Stomach (tissue), 9 donors: ENCODE measurements around the gene GPR35. TPM values are rescaled to one million over a fixed set of nuclear protein-coding genes. Genes with fewer than 3 reads are reported as not detected.

Experiments used
- DNase-seq, 2 donors: peaks; one replicate each; pipeline versions ENCODE4 v3.0.0 to v3.0.0-alpha.2; 2013 to 2019
- H3K27ac ChIP-seq, 5 donors: fragments of 200-600 bp in 4 of 5; sonication (generic) in 4 of 5; one replicate each; pipeline ENCODE4 v1.5.1; 2013 to 2019; ENCODE audit warnings: mild to moderate bottlenecking in 1 of 5, moderate library complexity in 1 of 5
- H3K27me3 ChIP-seq, 3 donors: fragments of 200-600 bp; sonication (generic); one replicate each; pipeline ENCODE4 v1.5.1; 2017 to 2019; ENCODE audit warnings: mixed run types in 1 of 3
- H3K36me3 ChIP-seq, 4 donors: fragments of 200-600 bp; sonication (generic); 1 replicate in 3 of 4; 2 replicates in 1 of 4; pipeline ENCODE4 v1.5.1; 2016 to 2019
- H3K4me1 ChIP-seq, 4 donors: fragments of 200-600 bp; sonication (generic); one replicate each; pipeline ENCODE4 v1.5.1; 2016 to 2019
- H3K4me3 ChIP-seq, 4 donors: fragments of 200-600 bp; sonication (generic) in 3 of 4; one replicate each; pipeline ENCODE4 v1.5.1; 2016 to 2019; ENCODE audit warnings: mild to moderate bottlenecking in 1 of 4
- H3K9me3 ChIP-seq, 4 donors: fragments of 200-600 bp; sonication (generic); one replicate each; pipeline ENCODE4 v1.5.1; 2016 to 2019
- EP300 ChIP-seq: sonication (generic); formaldehyde crosslinking; IDR thresholded peaks from one replicate; pipeline ENCODE4 v1.6.1; 2017; ENCODE audit warnings: antibody characterized with exemption
- POLR2A ChIP-seq, 4 donors: fragments of 450-650 bp; IDR thresholded peaks; one replicate each; pipeline ENCODE4 v1.6.1; 2016; ENCODE audit warnings: antibody characterized with exemption in 4 of 4, control low read depth in 2 of 4, mild to moderate bottlenecking in 1 of 4, moderate library complexity in 1 of 4
- POLR2AphosphoS5 ChIP-seq, 3 donors: sonication (generic); formaldehyde crosslinking; IDR thresholded peaks; one replicate each; pipeline ENCODE4 v1.6.1; 2016; ENCODE audit warnings: antibody characterized with exemption in 3 of 3
- WGBS, 5 donors: extraction: QIAGEN DNeasy Blood & Tissue Kit in 3 of 5; methylation state at CpG; one replicate each; pipeline versions ENCODE4 v1.1.5 to v1.1.7; 2013 to 2018; 5-methylcytosine and 5-hydroxymethylcytosine counted together
- intact Hi-C: fragments of 100-400 bp; cut with DNase I; formaldehyde crosslinking; loops from one replicate; pipeline ENCODE4 v1.15.1; 2023; ENCODE audit warnings: low total_unique reads
- polyA plus RNA-seq, 3 donors: library from polyadenylated mRNA; stranded (reverse); fragments of 200-250 nt; gene quantifications; one replicate each; pipeline ENCODE4 v1.2.3, GENCODE V29; 2013
- total RNA-seq, 5 donors: library from RNA; depleted of rRNA; stranded (reverse); fragments of >200 nt; gene quantifications; one replicate each; pipeline versions ENCODE4 v1.1.0 to v1.2.3, GENCODE V29; 2014 to 2016
- TF ChIP-seq, protein P1 (sequence below), 7 experiments: fragments of 450-650 bp in 4 of 7; fragments of 200-600 bp in 3 of 7; sonication (generic) in 3 of 7; IDR thresholded peaks; one replicate each; pipeline ENCODE4 v1.5.1; 2016 to 2019; ENCODE audit warnings: antibody characterized with exemption in 7 of 7, control low read depth in 2 of 7, mild to moderate bottlenecking in 1 of 7
- donor health status: healthy with polysubstance abuse.
- donor health status: Bipolar disorder and iron deficiency.
- donor health status: healthy.

The GPR35 gene
- total and polyA plus RNA-seq, 8 donors, result 8.5 to 68.9 (median 12.9) TPM

DNA sequence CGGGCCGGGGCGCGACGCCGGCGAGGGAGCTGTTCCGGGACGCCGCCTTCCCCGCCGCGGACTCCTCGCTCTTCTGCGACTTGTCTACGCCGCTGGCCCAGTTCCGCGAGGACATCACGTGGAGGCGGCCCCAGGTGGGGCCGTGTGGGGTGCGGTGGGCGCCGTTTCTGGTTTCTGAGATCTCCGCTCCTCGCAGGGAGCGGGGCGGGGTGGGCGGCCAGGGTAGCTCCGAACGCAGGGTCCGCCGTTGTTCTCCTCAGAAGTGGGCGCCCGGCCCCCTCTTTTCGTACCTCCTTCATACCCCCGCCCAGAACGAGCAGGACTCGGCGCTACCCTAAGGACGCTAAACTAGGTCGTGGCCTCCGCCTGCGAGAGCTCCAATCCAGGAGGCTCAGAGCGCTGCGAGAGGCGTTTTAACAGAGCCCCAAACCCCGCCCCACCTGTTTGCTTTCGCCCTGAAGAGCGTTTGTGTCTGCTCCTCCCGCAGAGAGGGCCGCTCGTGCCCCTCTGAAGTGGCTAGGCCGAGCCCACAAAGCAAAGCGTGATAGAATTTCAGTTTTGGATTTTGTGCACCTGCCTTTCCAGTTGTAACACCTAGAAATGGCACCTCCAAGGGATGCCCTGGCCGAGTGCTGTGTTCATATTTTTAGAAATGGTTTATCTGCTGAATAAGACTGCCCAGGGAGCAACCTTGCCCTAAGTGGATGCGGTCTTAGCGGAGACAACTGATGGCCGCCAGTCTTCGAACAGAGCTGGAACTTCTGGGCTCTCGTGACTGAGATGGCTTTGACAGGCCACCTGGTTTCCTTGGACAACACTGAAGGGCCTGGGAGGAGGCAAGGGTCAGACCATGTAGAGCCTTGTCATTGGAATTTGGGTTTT lies 38.1 kb upstream of the GPR35 start:
- no peaks in the 10 kb centered on the region for H3K27me3 ChIP-seq
- WGBS, 5 donors, result 2 to 9% (median 3%) methylated on average over 18 to 62 of the region's 62 CpGs
- peak overlapping the region; percentile 71 to 98 (median 93) for H3K27ac ChIP-seq
- DNase-seq, result peak; percentile 51 to 66
- H3K36me3 ChIP-seq, result peaks cover 5 to 31% (median 30%) of the 10 kb centered on the region in 4 donors
- TF ChIP-seq EP300 (no peak), POLR2A (IDR thresholded peaks at IDR 0.05) (no peak), POLR2AphosphoS5 (IDR thresholded peaks at IDR 0.05) (no peak)
- TF ChIP-seq, protein P1, sequence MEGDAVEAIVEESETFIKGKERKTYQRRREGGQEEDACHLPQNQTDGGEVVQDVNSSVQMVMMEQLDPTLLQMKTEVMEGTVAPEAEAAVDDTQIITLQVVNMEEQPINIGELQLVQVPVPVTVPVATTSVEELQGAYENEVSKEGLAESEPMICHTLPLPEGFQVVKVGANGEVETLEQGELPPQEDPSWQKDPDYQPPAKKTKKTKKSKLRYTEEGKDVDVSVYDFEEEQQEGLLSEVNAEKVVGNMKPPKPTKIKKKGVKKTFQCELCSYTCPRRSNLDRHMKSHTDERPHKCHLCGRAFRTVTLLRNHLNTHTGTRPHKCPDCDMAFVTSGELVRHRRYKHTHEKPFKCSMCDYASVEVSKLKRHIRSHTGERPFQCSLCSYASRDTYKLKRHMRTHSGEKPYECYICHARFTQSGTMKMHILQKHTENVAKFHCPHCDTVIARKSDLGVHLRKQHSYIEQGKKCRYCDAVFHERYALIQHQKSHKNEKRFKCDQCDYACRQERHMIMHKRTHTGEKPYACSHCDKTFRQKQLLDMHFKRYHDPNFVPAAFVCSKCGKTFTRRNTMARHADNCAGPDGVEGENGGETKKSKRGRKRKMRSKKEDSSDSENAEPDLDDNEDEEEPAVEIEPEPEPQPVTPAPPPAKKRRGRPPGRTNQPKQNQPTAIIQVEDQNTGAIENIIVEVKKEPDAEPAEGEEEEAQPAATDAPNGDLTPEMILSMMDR (IDR thresholded peaks at IDR 0.05), result no peak
- intact Hi-C loops, result no loop called here
- peaks cover 39 to 62% (median 52%) of the 10 kb centered on the region in 4 donors for H3K4me1 ChIP-seq
- H3K4me3 ChIP-seq, result peak overlapping the region; percentile 75 to 91 (median 80)
- no peaks in the 10 kb centered on the region for H3K9me3 ChIP-seq

- Histone ChIP-seq H3K4me3 (peak overlapping the region; percentile 75 to 91 (median 80)), H3K36me3 (peaks cover 5 to 41% (median 39%) of the 10 kb centered on the region in 4 donors), H3K4me1 (peaks cover 39 to 59% (median 53%) of the 10 kb centered on the region in 4 donors), H3K9me3 (no peaks in the 10 kb centered on the region), H3K27ac (no peak overlapping the region), H3K27me3 (no peaks in the 10 kb centered on the region)
- DNase-seq, result no peak
- intact Hi-C loops, result no loop called here
- WGBS, 5 donors, result 75 to 82% (median 81%) methylated on average over 10 of the region's 10 CpGs
- no peak for TF ChIP-seq POLR2A (IDR thresholded peaks at IDR 0.05)
- TF ChIP-seq EP300, result no peak
- TF ChIP-seq POLR2AphosphoS5 (IDR thresholded peaks at IDR 0.05), result no peak
- TF ChIP-seq, protein P1 (IDR thresholded peaks at IDR 0.05), result no peak
Observed at GRCh38 chr2:240588006-240588655, 37.1 kb upstream of the GPR35 start.

GRCh38 chr2:240588669-240589068 lies 36.6 kb upstream of the GPR35 start:
- H3K4me1 ChIP-seq, result peaks cover 39 to 61% (median 52%) of the 10 kb centered on the region in 4 donors
- no peak for DNase-seq
- H3K36me3 ChIP-seq, result peaks cover 5 to 45% (median 45%) of the 10 kb centered on the region in 4 donors
- H3K27ac ChIP-seq, result no peak overlapping the region
- no peaks in the 10 kb centered on the region for H3K9me3 ChIP-seq
- H3K4me3 ChIP-seq, result no peak overlapping the region
- 72 to 86% (median 81%) methylated on average over 4 of the region's 4 CpGs for WGBS, 5 donors
- TF ChIP-seq, protein P1 (IDR thresholded peaks at IDR 0.05), result no peak
- TF ChIP-seq POLR2A (IDR thresholded peaks at IDR 0.05), result no peak
- TF ChIP-seq EP300, result no peak
- TF ChIP-seq POLR2AphosphoS5 (IDR thresholded peaks at IDR 0.05), result no peak
- no peaks in the 10 kb centered on the region for H3K27me3 ChIP-seq
- intact Hi-C loops, result no loop called here

DNA sequence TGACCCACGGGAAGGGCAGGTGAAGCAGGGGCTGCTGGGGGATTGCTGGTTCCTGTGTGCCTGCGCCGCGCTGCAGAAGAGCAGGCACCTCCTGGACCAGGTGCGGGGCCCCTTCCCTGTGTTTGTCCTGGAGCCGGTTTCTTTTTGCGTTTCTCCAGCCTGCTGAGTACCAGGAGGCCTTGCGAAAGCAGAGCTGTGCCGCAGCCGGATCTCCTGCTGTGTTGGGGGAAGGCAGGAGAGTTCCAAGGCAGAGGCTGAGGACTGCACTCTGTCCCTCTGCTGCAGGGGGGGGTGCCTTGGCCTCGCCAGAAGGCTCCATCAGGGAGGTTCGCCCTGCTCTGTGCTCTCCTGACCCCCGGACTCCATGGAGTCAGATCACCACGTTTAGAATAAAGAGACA lies 35.9 kb upstream of the GPR35 start:
- Histone ChIP-seq H3K4me3 (no peak overlapping the region), H3K9me3 (no peaks in the 10 kb centered on the region), H3K27me3 (no peaks in the 10 kb centered on the region), H3K27ac (peak overlapping the region in 4 of 5 donors; percentile 2 to 41 (median 26)), H3K4me1 (peaks cover 36 to 60% (median 48%) of the 10 kb centered on the region in 4 donors), H3K36me3 (peaks cover 6 to 52% (median 51%) of the 10 kb centered on the region in 4 donors)
- intact Hi-C loops, result no loop called here
- no peak for TF ChIP-seq EP300
- no peak for TF ChIP-seq POLR2A (IDR thresholded peaks at IDR 0.05)
- no peak for TF ChIP-seq POLR2AphosphoS5 (IDR thresholded peaks at IDR 0.05)
- TF ChIP-seq, protein P1 (IDR thresholded peaks at IDR 0.05), result no peak
- WGBS, 5 donors, result 49 to 76% (median 72%) methylated on average over 10 to 14 of the region's 14 CpGs
- DNase-seq, result peak; percentile 42 to 52
